Gastrocnemius medialis (tissue), 4 donors: Measurements from ENCODE around the gene ZBTB22.

Experiments
- CTCF ChIP-seq, 5 experiments: fragments of 450-650 bp in 3 of 5; fragments of 200-600 bp in 2 of 5; sonication (generic) in 2 of 5; IDR thresholded peaks in 4 of 5; conservative IDR thresholded peaks in 1 of 5; 1 replicate in 4 of 5; 2 replicates in 1 of 5; pipeline ENCODE4 v1.5.1; 2016 to 2019; ENCODE audit warnings: antibody characterized with exemption in 5 of 5, mild to moderate bottlenecking in 3 of 5, moderate library complexity in 3 of 5
- POLR2A ChIP-seq, 2 donors: fragments of 450-650 bp; IDR thresholded peaks; one replicate each; pipeline ENCODE4 v1.6.1; 2017; ENCODE audit warnings: antibody characterized with exemption in 2 of 2, mild to moderate bottlenecking in 2 of 2, moderate library complexity in 2 of 2

- TF ChIP-seq CTCF (IDR thresholded peaks at IDR 0.05 in 4 of 5, conservative IDR thresholded peaks at IDR 0.05 in 1 of 5) (no peak), POLR2A (IDR thresholded peaks at IDR 0.05) (no peak)
Observed at GRCh38 chr6:33277663-33278391, 39.7 kb downstream of the ZBTB22 start.
